Endothelial cell of umbilical vein (primary cell): ENCODE data around the gene SECTM1. TPM values are rescaled to one million over a fixed set of nuclear protein-coding genes. Genes with fewer than 3 reads are reported as not detected.

ENCODE experiments used
- BruUV-seq: library from RNA; stranded (reverse); fragments of 400-500 nt; replicated peaks from 2 replicates; lab custom pipeline; 2021; lab: Mats Ljungman, UMichigan
- CTCF ChIA-PET: fragments of 300-600, 350-600 bp; sonication (Branson Sonifier 250); formaldehyde crosslinking; loops from one replicate; lab custom pipeline; 2021; ENCODE audit warnings: antibody characterized with exemption, inconsistent platforms; lab: Charles Lee
- POLR2A ChIA-PET: fragments of 300-600, 350-600 bp; sonication (Branson Sonifier 250); formaldehyde crosslinking; loops from one replicate; lab custom pipeline; 2021; ENCODE audit warnings: antibody characterized with exemption, inconsistent platforms; lab: Charles Lee
- DNase-seq: peaks from one replicate; pipeline ENCODE4 v3.0.0-alpha.2; 2011; ENCODE audit warnings: low read depth, low spot score
- FAIRE-seq: peaks from 2 replicates; lab custom pipeline; 2011; peaks lifted over from hg19 to GRCh38; lab: Jason Lieb, UNC
- H2AFZ ChIP-seq: 2 replicates; pipeline ENCODE4 v1.6.0; 2012; ENCODE audit warnings: low read depth, low read length, control low read depth, inconsistent platforms
- H3K27ac ChIP-seq: 2 replicates; pipeline ENCODE4 v1.5.1; 2011; ENCODE audit warnings: low read depth, mild to moderate bottlenecking, control low read depth, low read length, moderate library complexity; ENCODE audit not compliant: insufficient read depth
- H3K27me3 ChIP-seq, 2 experiments: 2 replicates each; pipeline versions ENCODE4 v1.6.0 to v1.6.1; 2011; ENCODE audit warnings: low read length in 2 of 2, mixed read lengths in 1 of 2; ENCODE audit not compliant: control insufficient read depth in 2 of 2, insufficient read depth in 2 of 2
- H3K36me3 ChIP-seq, 2 experiments: 2 replicates in 1 of 2; 3 replicates in 1 of 2; pipeline ENCODE4 v1.5.1; 2011; ENCODE audit warnings: low read length in 2 of 2, mild to moderate bottlenecking in 1 of 2, moderate library complexity in 1 of 2; ENCODE audit not compliant: control insufficient read depth in 2 of 2, insufficient read depth in 2 of 2; ENCODE audit errors: extremely low read depth in 1 of 2
- H3K4me1 ChIP-seq: 3 replicates; pipeline ENCODE4 v1.5.1; 2011; ENCODE audit warnings: mild to moderate bottlenecking, low read length; ENCODE audit not compliant: control insufficient read depth, insufficient read depth; ENCODE audit errors: extremely low read depth
- H3K4me2 ChIP-seq: 2 replicates; pipeline ENCODE4 v1.6.1; 2011; ENCODE audit warnings: low read length, control low read depth, mixed read lengths; ENCODE audit not compliant: insufficient read depth
- H3K4me3 ChIP-seq, 3 experiments: fragments of 200-600 bp in 1 of 3; sonication (generic), shearing (Covaris generic) in 1 of 3; replicated peaks in 1 of 3; 2 replicates each; pipeline ENCODE4 v1.5.1; 2011 to 2016; ENCODE audit warnings: control low read depth in 3 of 3, low read length in 3 of 3, mild to moderate bottlenecking in 2 of 3, inconsistent platforms in 1 of 3, low read depth in 1 of 3, moderate library complexity in 1 of 3; ENCODE audit not compliant: insufficient read depth in 1 of 3
- H3K79me2 ChIP-seq: 2 replicates; pipeline ENCODE4 v1.6.0; 2012; ENCODE audit warnings: low read length, inconsistent platforms; ENCODE audit not compliant: control insufficient read depth, insufficient read depth
- H3K9ac ChIP-seq: replicated peaks from 2 replicates; pipeline ENCODE3; 2011; ENCODE audit warnings: low read length, control low read depth; ENCODE audit not compliant: insufficient read depth; ENCODE audit errors: extremely low read depth
- H3K9me1 ChIP-seq: replicated peaks from 3 replicates; pipeline ENCODE4 v1.6.0; 2011; ENCODE audit warnings: mild to moderate bottlenecking, low read length; ENCODE audit not compliant: control insufficient read depth, insufficient read depth; ENCODE audit errors: extremely low read depth
- H3K9me3 ChIP-seq: replicated peaks from 2 replicates; pipeline ENCODE4 v1.5.1; 2012; ENCODE audit warnings: low read length, inconsistent platforms; ENCODE audit not compliant: control insufficient read depth, insufficient read depth
- H4K20me1 ChIP-seq: replicated peaks from 2 replicates; pipeline ENCODE3; 2011; ENCODE audit warnings: mild to moderate bottlenecking, low read length; ENCODE audit not compliant: control insufficient read depth, insufficient read depth; ENCODE audit errors: extremely low read depth
- EZH2 ChIP-seq: IDR thresholded peaks from 2 replicates; pipeline ENCODE4 v1.6.1; 2012; ENCODE audit warnings: borderline replicate concordance, low read depth, mild to moderate bottlenecking, moderate library complexity, low read length, inconsistent platforms; ENCODE audit not compliant: severe bottlenecking
- FOS ChIP-seq: IDR thresholded peaks from 2 replicates; pipeline ENCODE4 v1.6.1; 2011; ENCODE audit warnings: mild to moderate bottlenecking, low read length, moderate library complexity, borderline replicate concordance; ENCODE audit not compliant: insufficient read depth
- GATA2 ChIP-seq: IDR thresholded peaks from 2 replicates; pipeline ENCODE4 v1.7.0; 2011; ENCODE audit warnings: low read depth, mild to moderate bottlenecking, moderate library complexity, mixed read lengths, low read length; ENCODE audit not compliant: insufficient read length, insufficient read depth
- JUN ChIP-seq: IDR thresholded peaks from 2 replicates; pipeline ENCODE4 v1.6.1; 2011; ENCODE audit warnings: borderline replicate concordance, low read depth; ENCODE audit not compliant: insufficient read length, insufficient read depth
- MAX ChIP-seq: IDR thresholded peaks from 2 replicates; pipeline ENCODE4 v1.6.1; 2011; ENCODE audit not compliant: insufficient read depth, insufficient read length
- MYC ChIP-seq: IDR thresholded peaks from one replicate; pipeline ENCODE4 v1.6.1; 2011; ENCODE audit warnings: mild to moderate bottlenecking, low read depth, low read length
- POLR2A ChIP-seq: IDR thresholded peaks from 2 replicates; pipeline ENCODE4 v1.6.1; 2012; ENCODE audit warnings: low read depth, mild to moderate bottlenecking, control low read depth, low read length
- POLR2AphosphoS5 ChIP-seq: IDR thresholded peaks from 2 replicates; pipeline ENCODE4 v1.6.1; 2012; ENCODE audit warnings: low read depth, mild to moderate bottlenecking, control low read depth, low read length, moderate library complexity; ENCODE audit not compliant: insufficient read depth
- dilution Hi-C: fragments of 300-500 bp; cut with MboI; formaldehyde crosslinking; loops from one replicate; pipeline ENCODE4 v1.15.0; 2019; ENCODE audit warnings: low sequenced_read_pairs; ENCODE audit not compliant: extremely low pct_ligation_motif_present
- intact Hi-C: fragments of 100-400 bp; cut with micrococcal nuclease; formaldehyde crosslinking; loops from one replicate; pipeline ENCODE4 v1.10.0; 2022
- polyA plus RNA-seq, 4 experiments: library from polyadenylated mRNA; depleted of rRNA in 3 of 4; stranded (reverse) in 3 of 4; unstranded in 1 of 4; fragments of >200 nt; gene quantifications; 2 replicates each; pipeline versions ENCODE4 v1.2.1 to v1.2.3, GENCODE V29; 2011 to 2012; ENCODE audit warnings: missing spikeins in 1 of 4
- total RNA-seq: library from RNA; stranded (reverse); gene quantifications from 2 replicates; pipeline ENCODE4 v1.2.3, GENCODE V29; 2021
- TF ChIP-seq, protein P1 (sequence below), 2 donors: IDR thresholded peaks; 1 replicate in 1 of 2; 2 replicates in 1 of 2; pipeline ENCODE4 v1.5.1; 2011; ENCODE audit warnings: low read length in 2 of 2, mild to moderate bottlenecking in 2 of 2, moderate library complexity in 2 of 2, control low read depth in 1 of 2, inconsistent platforms in 1 of 2, low read depth in 1 of 2; ENCODE audit not compliant: insufficient read depth in 1 of 2; ENCODE audit errors: extremely low read depth in 1 of 2

The SECTM1 gene
- total and polyA plus RNA-seq, 2 donors (not counting 3 experiments of a cell fraction or from before 2014, with no cell fraction given), result 1.9 to 2.3 TPM

DNA sequence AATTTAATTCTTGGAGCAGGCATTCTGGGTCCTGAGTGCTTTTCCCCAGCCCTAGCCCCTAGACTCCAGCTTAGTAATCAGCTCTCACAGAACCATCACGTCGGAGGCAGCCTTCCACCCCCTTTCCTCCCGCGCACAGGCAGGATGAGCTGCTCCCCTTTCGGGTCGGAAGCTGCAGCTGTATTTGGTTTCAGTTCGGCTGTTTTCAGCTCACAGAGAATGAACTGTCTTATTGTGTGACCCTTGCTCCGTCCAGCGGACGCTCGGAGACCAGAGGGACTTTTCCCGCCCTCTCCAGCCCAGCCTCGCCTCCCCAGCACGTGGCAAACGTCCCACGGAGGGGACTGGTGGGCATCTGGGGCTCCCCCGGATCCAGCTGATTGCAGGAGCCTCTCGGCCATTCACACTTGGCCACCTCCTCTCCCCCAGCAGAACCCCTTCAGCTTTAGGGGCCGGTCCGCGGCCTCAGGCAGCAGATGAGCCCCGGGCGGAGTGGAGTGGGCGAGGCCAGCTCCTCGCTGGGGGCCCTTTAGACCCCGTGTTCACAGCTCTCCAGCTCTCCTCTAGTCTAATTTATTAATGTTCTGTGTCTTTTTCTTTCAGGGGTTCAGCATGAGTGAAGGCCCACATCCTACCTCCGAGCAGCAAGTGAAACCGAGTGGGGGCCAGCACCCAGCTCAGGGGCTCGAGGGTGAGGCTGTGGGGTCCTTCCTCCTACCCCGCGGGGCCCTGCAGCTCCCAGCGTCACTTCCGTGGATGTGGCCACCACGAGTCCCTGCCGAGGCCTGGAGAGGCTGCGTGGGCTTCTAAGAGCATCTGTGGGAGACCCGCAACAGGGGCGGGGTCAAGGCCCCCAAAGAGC lies 37.1 kb upstream of the SECTM1 start:
- Histone ChIP-seq H3K9me1 (no peaks in the 10 kb centered on the region), H3K9ac (no peak overlapping the region), H3K27me3 (peaks cover 29 to 32% of the 10 kb centered on the region in 2 experiments), H3K9me3 (no peaks in the 10 kb centered on the region), H3K4me3 (no peak overlapping the region), H3K4me2 (no peak overlapping the region), H3K27ac (no peak overlapping the region), H2AFZ (no peak overlapping the region), H3K36me3 (no peaks in the 10 kb centered on the region), H4K20me1 (no peaks in the 10 kb centered on the region), H3K79me2 (no peaks in the 10 kb centered on the region), H3K4me1 (no peaks in the 10 kb centered on the region)
- intact Hi-C loops (no loop called here), dilution Hi-C loops (no loop called here)
- no peak for FAIRE-seq
- TF ChIP-seq EZH2 (no peak), GATA2 (no peak), FOS (no peak), POLR2A (no peak), MYC (no peak), POLR2AphosphoS5 (no peak), JUN (no peak), MAX (no peak)
- TF ChIP-seq, protein P1, sequence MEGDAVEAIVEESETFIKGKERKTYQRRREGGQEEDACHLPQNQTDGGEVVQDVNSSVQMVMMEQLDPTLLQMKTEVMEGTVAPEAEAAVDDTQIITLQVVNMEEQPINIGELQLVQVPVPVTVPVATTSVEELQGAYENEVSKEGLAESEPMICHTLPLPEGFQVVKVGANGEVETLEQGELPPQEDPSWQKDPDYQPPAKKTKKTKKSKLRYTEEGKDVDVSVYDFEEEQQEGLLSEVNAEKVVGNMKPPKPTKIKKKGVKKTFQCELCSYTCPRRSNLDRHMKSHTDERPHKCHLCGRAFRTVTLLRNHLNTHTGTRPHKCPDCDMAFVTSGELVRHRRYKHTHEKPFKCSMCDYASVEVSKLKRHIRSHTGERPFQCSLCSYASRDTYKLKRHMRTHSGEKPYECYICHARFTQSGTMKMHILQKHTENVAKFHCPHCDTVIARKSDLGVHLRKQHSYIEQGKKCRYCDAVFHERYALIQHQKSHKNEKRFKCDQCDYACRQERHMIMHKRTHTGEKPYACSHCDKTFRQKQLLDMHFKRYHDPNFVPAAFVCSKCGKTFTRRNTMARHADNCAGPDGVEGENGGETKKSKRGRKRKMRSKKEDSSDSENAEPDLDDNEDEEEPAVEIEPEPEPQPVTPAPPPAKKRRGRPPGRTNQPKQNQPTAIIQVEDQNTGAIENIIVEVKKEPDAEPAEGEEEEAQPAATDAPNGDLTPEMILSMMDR (IDR thresholded peaks at IDR 0.05; ENCODE audit: extremely low read depth in 1 of 2, insufficient read depth in 1 of 2, low read depth in 1 of 2, low read length in 2 of 2), result no peak
- BruUV-seq, result no TSS peak
- CTCF ChIA-PET, result interaction anchor here (1.2 to 1.7 kb wide), 4 partner anchors 14 to 184 kb away, joined by 4 to 5 read pairs (median 4); no protein-coding TSS in a partner anchor
- POLR2A ChIA-PET, result no interaction called here
- no peak for DNase-seq
